ENCODE measurements around the gene ARMH4. TPM values are rescaled to one million over a fixed set of nuclear protein-coding genes. Genes with fewer than 3 reads are reported as not detected.

The ARMH4 gene, protein sequence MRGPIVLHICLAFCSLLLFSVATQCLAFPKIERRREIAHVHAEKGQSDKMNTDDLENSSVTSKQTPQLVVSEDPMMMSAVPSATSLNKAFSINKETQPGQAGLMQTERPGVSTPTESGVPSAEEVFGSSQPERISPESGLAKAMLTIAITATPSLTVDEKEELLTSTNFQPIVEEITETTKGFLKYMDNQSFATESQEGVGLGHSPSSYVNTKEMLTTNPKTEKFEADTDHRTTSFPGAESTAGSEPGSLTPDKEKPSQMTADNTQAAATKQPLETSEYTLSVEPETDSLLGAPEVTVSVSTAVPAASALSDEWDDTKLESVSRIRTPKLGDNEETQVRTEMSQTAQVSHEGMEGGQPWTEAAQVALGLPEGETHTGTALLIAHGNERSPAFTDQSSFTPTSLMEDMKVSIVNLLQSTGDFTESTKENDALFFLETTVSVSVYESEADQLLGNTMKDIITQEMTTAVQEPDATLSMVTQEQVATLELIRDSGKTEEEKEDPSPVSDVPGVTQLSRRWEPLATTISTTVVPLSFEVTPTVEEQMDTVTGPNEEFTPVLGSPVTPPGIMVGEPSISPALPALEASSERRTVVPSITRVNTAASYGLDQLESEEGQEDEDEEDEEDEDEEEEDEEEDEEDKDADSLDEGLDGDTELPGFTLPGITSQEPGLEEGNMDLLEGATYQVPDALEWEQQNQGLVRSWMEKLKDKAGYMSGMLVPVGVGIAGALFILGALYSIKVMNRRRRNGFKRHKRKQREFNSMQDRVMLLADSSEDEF
- 0.96 and 5.1 TPM in 2 replicates for total RNA-seq

DNA sequence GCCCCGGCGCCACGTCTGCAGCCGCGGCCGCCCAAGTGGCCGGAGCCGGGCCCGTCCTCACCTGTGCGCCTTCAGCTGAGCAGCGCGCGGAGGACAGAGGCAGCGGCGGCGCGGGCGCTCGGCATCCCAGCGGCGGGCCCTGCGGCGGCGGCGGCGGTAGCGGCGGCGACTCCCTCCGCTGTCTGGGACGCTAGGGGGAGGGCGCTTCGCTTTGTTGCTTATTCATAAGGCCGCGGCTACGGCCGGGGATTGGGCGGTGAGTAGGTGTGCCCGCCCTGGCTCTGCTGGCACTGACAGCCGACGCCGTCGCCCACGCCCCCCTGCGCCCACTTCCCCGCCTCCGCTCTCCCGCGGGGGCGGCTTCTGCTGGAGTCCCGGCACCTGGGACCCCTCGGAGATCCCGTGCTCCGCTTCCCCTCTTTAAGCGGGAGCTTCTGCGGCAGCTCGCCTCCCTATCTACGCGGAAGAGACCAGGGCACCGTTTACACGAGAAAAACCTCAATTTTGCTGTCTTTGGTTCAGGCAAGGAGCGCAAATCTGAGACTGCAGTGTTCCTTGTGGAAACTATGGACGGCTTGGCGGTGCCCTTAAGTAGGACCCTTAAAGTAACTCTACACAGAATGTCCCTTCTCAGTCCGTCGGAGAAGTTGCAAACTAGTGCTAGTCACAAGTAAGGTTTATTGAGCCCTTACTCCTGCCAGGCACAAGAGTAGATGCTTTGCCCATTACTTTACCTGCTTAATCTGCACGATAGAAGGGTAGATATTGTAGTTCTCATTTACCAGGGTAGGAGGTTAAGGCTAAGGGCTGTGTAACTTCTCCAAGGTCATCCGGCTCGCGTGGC lies at the start of gene ARMH4:
TSS of gene ARMH4 (minus strand) at position 200 of the 844 bp plus-strand sequence. CDS start 12,855 bp downstream, outside the sequence.

DNA sequence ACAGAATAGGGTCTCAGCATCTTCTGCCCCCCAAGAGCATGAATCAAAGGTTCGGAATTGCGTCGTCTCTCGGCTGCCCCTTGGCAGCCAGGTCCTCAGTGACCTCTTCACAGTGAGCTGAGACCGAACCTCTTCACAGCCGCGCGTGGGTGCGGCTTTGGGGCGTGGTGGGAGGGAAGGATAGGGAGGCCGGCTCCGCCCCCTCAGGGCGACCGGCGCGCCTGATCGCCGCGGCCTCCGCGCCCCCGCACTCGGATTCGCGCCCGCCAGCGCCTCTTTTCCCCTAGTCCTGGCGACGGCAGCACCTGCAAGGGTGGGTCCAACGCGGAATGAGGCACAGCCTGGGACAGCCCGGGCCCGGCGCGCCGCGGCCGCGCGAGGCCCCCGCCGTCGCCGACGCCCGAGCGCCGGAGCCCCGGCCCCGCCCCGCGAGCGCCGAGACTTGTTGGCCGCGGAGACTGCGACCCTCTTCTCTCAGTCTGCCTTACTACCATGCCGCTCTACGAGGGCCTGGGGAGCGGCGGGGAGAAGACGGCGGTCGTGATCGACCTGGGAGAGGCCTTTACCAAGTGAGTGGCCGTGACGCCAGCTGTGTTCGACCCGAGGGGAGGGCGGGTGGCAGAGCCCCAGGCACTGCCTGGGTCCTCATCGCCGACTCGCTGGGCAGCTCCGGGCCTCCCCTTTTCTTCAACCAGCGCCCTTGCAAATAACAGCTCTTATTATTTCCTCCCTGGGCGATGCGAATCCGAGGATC lies 47.9 kb upstream of the ARMH4 start, which contains the start of gene ACTR10:
TSS of gene ACTR10 (plus strand) at position 424 of the 754 bp plus-strand sequence. CDS start at position 493, 69 bp downstream.

Other genes starting within 250 kb of the ARMH4 start
- gene ACTR10, start 47.9 kb upstream of the ARMH4 start, total RNA-seq = 49.7 and 55.8 TPM in 2 replicates
- gene PSMA3, start 92.6 kb upstream of the ARMH4 start, total RNA-seq = 66.8 and 214 TPM in 2 replicates
- gene ARID4A, start 146.3 kb upstream of the ARMH4 start, total RNA-seq = 6.5 and 6.8 TPM in 2 replicates
- gene TOMM20L, start 243.7 kb upstream of the ARMH4 start, total RNA-seq = not detected in 2 replicates